K562 (cell line): ENCODE results near the gene TMEM60. TPM values are rescaled to one million over a fixed set of nuclear protein-coding genes. Genes with fewer than 3 reads are reported as not detected.
A peak's percentile ranks its signal among the peaks of the same experiment; 100 is the strongest.

Experiments
- ARID4B ChIP-seq: sonication (generic); formaldehyde crosslinking; IDR thresholded peaks from 2 replicates; pipeline ENCODE4 v1.8.0; 2022; ENCODE audit warnings: mild to moderate bottlenecking, missing genetic modification reagents
- EP400 ChIP-seq: fragments of 450-650 bp; IDR thresholded peaks from 2 replicates; pipeline ENCODE4 v1.6.1; 2017; ENCODE audit warnings: antibody characterized with exemption, mild to moderate bottlenecking, moderate library complexity
- ETV1 ChIP-seq: fragments of 450-650 bp; conservative IDR thresholded peaks from 2 replicates; pipeline ENCODE4 v1.6.1; 2016; ENCODE audit warnings: missing genetic modification characterization, control low read depth, low read depth, missing compliant biosample characterization
- FOXO4 ChIP-seq: fragments of 450-650 bp; formaldehyde crosslinking; IDR thresholded peaks from 2 replicates; pipeline ENCODE4 v1.4.0; 2020; ENCODE audit warnings: mild to moderate bottlenecking, moderate library complexity
- HDAC1 ChIP-seq, 2 experiments: fragments of 450-650 bp; IDR thresholded peaks; 2 replicates each; pipeline ENCODE4 v1.6.1; 2016 to 2017; ENCODE audit warnings: inconsistent platforms in 1 of 2, mild to moderate bottlenecking in 1 of 2, moderate library complexity in 1 of 2
- POLR2H ChIP-seq: IDR thresholded peaks from 2 replicates; pipeline ENCODE4 v1.6.1; 2016; ENCODE audit warnings: missing genetic modification characterization, low read depth, mild to moderate bottlenecking, control low read depth, missing compliant biosample characterization, moderate library complexity
- SMARCA4 ChIP-seq: fragments of 450-650 bp; IDR thresholded peaks from 2 replicates; pipeline ENCODE4 v1.6.1; 2016
- TAF9B ChIP-seq: fragments of 450-650 bp; IDR thresholded peaks from 2 replicates; pipeline ENCODE4 v1.6.1; 2018; ENCODE audit warnings: mild to moderate bottlenecking; ENCODE audit not compliant: partially characterized antibody
- TBL1XR1 ChIP-seq, 2 experiments: IDR thresholded peaks; 2 replicates each; pipeline ENCODE4 v1.6.1; 2012; ENCODE audit warnings: improper control_type of control experiment in 2 of 2, low read length in 2 of 2, mild to moderate bottlenecking in 1 of 2
- ZBTB9 ChIP-seq: fragments of 450-650 bp; formaldehyde crosslinking; IDR thresholded peaks from 2 replicates; pipeline ENCODE4 v1.4.0; 2020; ENCODE audit warnings: mild to moderate bottlenecking, moderate library complexity
- ZKSCAN8 ChIP-seq: fragments of 200-800 bp; sonication (Bioruptor generic); IDR thresholded peaks from 2 replicates; pipeline ENCODE4 v1.6.1; 2016; ENCODE audit warnings: missing genetic modification characterization, missing compliant biosample characterization
- ZNF134 ChIP-seq: fragments of 250-450 bp; sonication (Bioruptor Pico); conservative IDR thresholded peaks from 2 replicates; pipeline ENCODE4 v1.4.0; 2020
- polyA plus RNA-seq, 8 experiments: library from polyadenylated mRNA; depleted of rRNA in 4 of 8; stranded (reverse) in 5 of 8; unstranded in 3 of 8; fragments of >200 nt; fragmentation: Nextera tagmentation in 2 of 8; fragmentation: Illumina TruSeq in 1 of 8; extraction: Ambion mirVana in 2 of 8; extraction: Trizol in 1 of 8; gene quantifications; 2 replicates each; pipeline versions ENCODE4 v1.2.1 to v1.2.3, GENCODE V29; 2011 to 2014; ENCODE audit warnings: inconsistent platforms in 1 of 8, missing spikeins in 1 of 8
- total RNA-seq, 7 experiments: library from RNA; depleted of rRNA in 6 of 7; stranded (reverse); fragments of >200 nt in 6 of 7; fragmentation: Illumina TruSeq in 2 of 7; extraction: Trizol in 2 of 7; gene quantifications; 2 replicates each; pipeline versions ENCODE4 v1.2.1 to v1.2.3, GENCODE V29; 2011 to 2021; ENCODE audit warnings: low replicate concordance in 1 of 7
- TF ChIP-seq, protein P1 (sequence below): fragments of 250-450 bp; sonication (Bioruptor Pico); IDR thresholded peaks from 2 replicates; pipeline ENCODE4 v1.5.0; 2020; ENCODE audit warnings: mild to moderate bottlenecking, borderline replicate concordance

TMEM60 gene
- total and polyA plus RNA-seq, 9 of the 15 experiments (the other 6 are each of a cell fraction or from before 2014, with no cell fraction given) = 12.5 to 140 (median 38.4) TPM

- TF ChIP-seq ZBTB9 (peak; percentile 64; the same call in 1 of the 2 replicates), SMARCA4 (peak; percentile 68), ZKSCAN8 (CRISPR knock-in tag) (no peak), FOXO4 (CRISPR knock-in tag) (peak; percentile 83; the same call in 1 of the 2 replicates), POLR2H (tag) (no peak), ETV1 (tag) (no peak), HDAC1 (IDR thresholded peaks at IDR 0.05) (peak in 1 of 2 experiments; percentile 85; a peak in 2 of 4 replicates), ARID4B (CRISPR knock-in tag) (peak; percentile 49; the same call in 1 of the 2 replicates), ZNF134 (peak; percentile 50; the same call in 1 of the 2 replicates), TAF9B (peak; percentile 40), EP400 (no peak), TBL1XR1 (IDR thresholded peaks at IDR 0.05; ENCODE audit: low read length in 2 of 2) (no peak)
- TF ChIP-seq, protein P1, sequence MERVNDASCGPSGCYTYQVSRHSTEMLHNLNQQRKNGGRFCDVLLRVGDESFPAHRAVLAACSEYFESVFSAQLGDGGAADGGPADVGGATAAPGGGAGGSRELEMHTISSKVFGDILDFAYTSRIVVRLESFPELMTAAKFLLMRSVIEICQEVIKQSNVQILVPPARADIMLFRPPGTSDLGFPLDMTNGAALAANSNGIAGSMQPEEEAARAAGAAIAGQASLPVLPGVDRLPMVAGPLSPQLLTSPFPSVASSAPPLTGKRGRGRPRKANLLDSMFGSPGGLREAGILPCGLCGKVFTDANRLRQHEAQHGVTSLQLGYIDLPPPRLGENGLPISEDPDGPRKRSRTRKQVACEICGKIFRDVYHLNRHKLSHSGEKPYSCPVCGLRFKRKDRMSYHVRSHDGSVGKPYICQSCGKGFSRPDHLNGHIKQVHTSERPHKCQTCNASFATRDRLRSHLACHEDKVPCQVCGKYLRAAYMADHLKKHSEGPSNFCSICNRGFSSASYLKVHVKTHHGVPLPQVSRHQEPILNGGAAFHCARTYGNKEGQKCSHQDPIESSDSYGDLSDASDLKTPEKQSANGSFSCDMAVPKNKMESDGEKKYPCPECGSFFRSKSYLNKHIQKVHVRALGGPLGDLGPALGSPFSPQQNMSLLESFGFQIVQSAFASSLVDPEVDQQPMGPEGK (CRISPR knock-in tag) = peak; percentile 52; the same call in 1 of the 2 replicates
Measured at GRCh38 chr7:77797734-77798393, 370 bp downstream of the TMEM60 start (continued).
